Panc1 (cell line): ENCODE results near the gene NELFB. TPM values are rescaled to one million over a fixed set of nuclear protein-coding genes. Genes with fewer than 3 reads are reported as not detected.

Source experiments
- ATAC-seq: fragments of 200-7000 bp; cut with Tn5 transposase; 2 replicates; pipeline ENCODE4 v1.9.1; 2020; ENCODE audit warnings: mild to moderate bottlenecking, moderate library complexity
- BruUV-seq: library from RNA; stranded (reverse); fragments of 400-500 nt; replicated peaks from 2 replicates; lab custom pipeline; 2021; lab: Mats Ljungman, UMichigan
- CTCF ChIA-PET: fragments of 300-600 bp; sonication (Branson Sonifier 250); formaldehyde crosslinking; loops from one replicate; lab custom pipeline; 2022; ENCODE audit warnings: antibody characterized with exemption; lab: Charles Lee
- POLR2A ChIA-PET: fragments of 300-600 bp; sonication (Branson Sonifier 250); formaldehyde crosslinking; loops from one replicate; lab custom pipeline; 2022; ENCODE audit warnings: antibody characterized with exemption; lab: Charles Lee
- DNase-seq: peaks from one replicate; pipeline ENCODE4 v3.0.0-alpha.2; 2010; ENCODE audit warnings: low read depth, low spot score
- H3K27ac ChIP-seq: 2 replicates; pipeline ENCODE4 v1.5.1; 2011; ENCODE audit warnings: mild to moderate bottlenecking, low read length, inconsistent platforms
- H3K27me3 ChIP-seq: fragments of 200-500 bp; sonication (Bioruptor generic); 2 replicates; pipeline ENCODE4 v1.6.0; 2014; ENCODE audit warnings: low read length, inconsistent platforms; ENCODE audit not compliant: control insufficient read depth, insufficient read depth
- H3K36me3 ChIP-seq: fragments of 200-500 bp; sonication (Bioruptor generic); 2 replicates; pipeline ENCODE4 v1.5.1; 2014; ENCODE audit warnings: inconsistent platforms, mild to moderate bottlenecking, low read length, moderate library complexity; ENCODE audit not compliant: control insufficient read depth, insufficient read depth
- H3K4me1 ChIP-seq: 2 replicates; pipeline ENCODE4 v1.5.1; 2011; ENCODE audit warnings: inconsistent platforms, mild to moderate bottlenecking, low read length, moderate library complexity; ENCODE audit not compliant: control insufficient read depth, insufficient read depth
- H3K4me3 ChIP-seq, 2 experiments: 2 replicates each; pipeline ENCODE4 v1.5.1; 2011 to 2012; ENCODE audit warnings: low read depth in 2 of 2, low read length in 2 of 2, mild to moderate bottlenecking in 2 of 2, inconsistent platforms in 1 of 2, moderate library complexity in 1 of 2
- H3K9me3 ChIP-seq: fragments of 200-500 bp; sonication (Bioruptor generic); 2 replicates; pipeline ENCODE4 v1.5.1; 2014; ENCODE audit warnings: low read depth, mild to moderate bottlenecking, inconsistent platforms, low read length, moderate library complexity; ENCODE audit not compliant: control insufficient read depth, insufficient read depth
- CTCF ChIP-seq: fragments of 450-650 bp; IDR thresholded peaks from 2 replicates; pipeline ENCODE4 v1.5.1; 2017; ENCODE audit warnings: mild to moderate bottlenecking
- POLR2AphosphoS5 ChIP-seq: IDR thresholded peaks from 2 replicates; pipeline ENCODE4 v1.6.1; 2012; ENCODE audit warnings: mild to moderate bottlenecking, low read depth, low read length, moderate library complexity
- REST ChIP-seq, 2 experiments: IDR thresholded peaks; 2 replicates each; pipeline ENCODE4 v1.6.1; 2011 to 2012; ENCODE audit warnings: low read depth in 2 of 2, control low read depth in 1 of 2, low read length in 1 of 2, mild to moderate bottlenecking in 1 of 2, moderate library complexity in 1 of 2; ENCODE audit not compliant: insufficient read depth in 1 of 2
- SIN3A ChIP-seq: IDR thresholded peaks from 2 replicates; pipeline ENCODE4 v1.6.1; 2012; ENCODE audit warnings: low read depth, mild to moderate bottlenecking, low read length, moderate library complexity, borderline replicate concordance; ENCODE audit not compliant: insufficient read depth
- TCF7L2 ChIP-seq: IDR thresholded peaks from 2 replicates; pipeline ENCODE4 v1.6.1; 2011; ENCODE audit warnings: mild to moderate bottlenecking, low read depth, low read length, inconsistent platforms
- in situ Hi-C: cut with HindIII; loops from 2 replicates; pipeline ENCODE4 v1.10.0; 2016; ENCODE audit warnings: low sequenced_read_pairs, low pct_unique_long_range_greater_than_20kb
- intact Hi-C: fragments of 100-400 bp; cut with micrococcal nuclease; formaldehyde crosslinking; loops from one replicate; pipeline ENCODE4 v1.10.0; 2022; ENCODE audit not compliant: unreplicated experiment
- total RNA-seq: library from RNA; stranded (reverse); gene quantifications from one replicate; pipeline ENCODE4 v1.2.1, GENCODE V29; 2021; ENCODE audit not compliant: unreplicated experiment

The NELFB gene
- total RNA-seq, 1 experiment from 2014 or later = 62.4 TPM

- H3K4me1 ChIP-seq = peaks cover 6% of the 10 kb centered on the region
- no peak for TF ChIP-seq TCF7L2
- TF ChIP-seq SIN3A = no peak
- no peak for TF ChIP-seq CTCF
- TF ChIP-seq REST (IDR thresholded peaks at IDR 0.05; ENCODE audit: insufficient read depth in 1 of 2, low read depth in 2 of 2, low read length in 1 of 2) = no peak
- TF ChIP-seq POLR2AphosphoS5 = no peak
- DNase-seq (no peak), ATAC-seq (no peak)
- no peak overlapping the region for H3K4me3 ChIP-seq
- H3K27ac ChIP-seq = no peak overlapping the region
- in situ Hi-C loops = no loop called here
- H3K36me3 ChIP-seq = peaks cover 3% of the 10 kb centered on the region; the same call in 1 of the 2 replicates
- ChIA-PET CTCF (no interaction called here), POLR2A (no interaction called here)
- intact Hi-C loops = no loop called here
- H3K9me3 ChIP-seq = no peaks in the 10 kb centered on the region
- BruUV-seq = no TSS peak
- H3K27me3 ChIP-seq = no peaks in the 10 kb centered on the region
These were observed 26.4 kb downstream of the NELFB start for GRCh38 chr9:137281345-137282116.

- Histone ChIP-seq H3K4me3 (no peak overlapping the region), H3K9me3 (no peaks in the 10 kb centered on the region), H3K36me3 (no peaks in the 10 kb centered on the region), H3K27me3 (no peaks in the 10 kb centered on the region), H3K4me1 (no peaks in the 10 kb centered on the region), H3K27ac (no peak overlapping the region)
- no peak for DNase-seq
- ChIA-PET POLR2A (interaction anchor here (0.5 kb wide), 1 partner anchor 84 kb away, joined by 3 read pairs; no protein-coding TSS in a partner anchor), CTCF (interaction anchor here (0.6 to 1.2 kb wide), 4 partner anchors 9 to 58 kb away, joined by 3 to 7 read pairs (median 4); partner anchors contain the start of genes NRARP and TOR4A)
- BruUV-seq = no TSS peak
- intact Hi-C loops (no loop called here), in situ Hi-C loops (no loop called here)
- peak; percentile 98 for ATAC-seq
- no peak for TF ChIP-seq SIN3A
- no peak; the same call in 1 of the 2 replicates for TF ChIP-seq POLR2AphosphoS5
- TF ChIP-seq REST (IDR thresholded peaks at IDR 0.05; ENCODE audit: insufficient read depth in 1 of 2, low read depth in 2 of 2, low read length in 1 of 2) = no peak
- no peak for TF ChIP-seq TCF7L2
- peak; percentile 79 for TF ChIP-seq CTCF
These were observed 31.9 kb downstream of the NELFB start for GRCh38 chr9:137286975-137287383.
